Testis (tissue), 2 donors: ENCODE results near the gene TNXB.

ENCODE experiments used
- CTCF ChIP-seq, 3 experiments: fragments of 450-650 bp in 2 of 3; fragments of 200-600 bp in 1 of 3; sonication (generic) in 1 of 3; IDR thresholded peaks; one replicate each; pipeline ENCODE4 v1.5.1; 2016 to 2019; ENCODE audit warnings: antibody characterized with exemption in 3 of 3, mild to moderate bottlenecking in 2 of 3, moderate library complexity in 1 of 3
- POLR2A ChIP-seq: fragments of 450-650 bp; IDR thresholded peaks from one replicate; pipeline ENCODE4 v1.6.1; 2017; ENCODE audit warnings: antibody characterized with exemption, mild to moderate bottlenecking, moderate library complexity

GRCh38 chr6:32047539-32047854 is 61.6 kb downstream of the TNXB start:
- TF ChIP-seq CTCF (IDR thresholded peaks at IDR 0.05) (no peak), POLR2A (no peak)
